ENCODE results near the gene NTNG2.

DNA sequence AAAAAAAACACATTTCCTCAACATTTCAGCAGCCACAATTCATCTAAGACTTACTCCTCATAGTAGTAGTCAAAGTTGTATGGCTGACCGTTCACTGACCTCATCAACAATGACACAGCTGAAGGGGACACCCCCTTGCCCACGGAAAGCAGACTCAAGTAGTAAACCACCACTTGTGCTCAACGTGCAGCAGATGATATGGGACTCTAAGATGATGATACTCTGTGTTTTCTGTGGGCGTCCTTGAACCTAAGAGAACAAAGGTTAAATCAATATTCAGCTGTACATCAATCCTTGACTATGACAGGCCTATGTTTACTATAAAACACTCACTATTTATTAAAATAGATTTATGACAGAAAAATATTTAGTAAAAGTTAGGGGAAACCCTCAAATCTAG, 121.3 kb downstream of the NTNG2 start:
- no peak for TF ChIP-seq CTCF (IDR thresholded peaks at IDR 0.05)
- TF ChIP-seq POLR2A (IDR thresholded peaks at IDR 0.05): no peak

Data from body of pancreas (tissue), 4 donors.